ENCODE data around the gene PDGFRB. TPM values are rescaled to one million over a fixed set of nuclear protein-coding genes. Genes with fewer than 3 reads are reported as not detected.
A peak's percentile ranks its signal among the peaks of the same experiment; 100 is the strongest.

PDGFRB gene
- polyA plus RNA-seq, 2 of the 4 experiments (the other 2 are of a cell fraction), result 0.22 TPM

- Histone ChIP-seq H3K4me3 (no peak overlapping the region), H3K4me2 (no peak overlapping the region), H3K4me1 (no peaks in the 10 kb centered on the region), H3K27ac (no peak overlapping the region), H3K9me3 (no peaks in the 10 kb centered on the region)
- no peak for ATAC-seq
- no peak for FAIRE-seq
- TF ChIP-seq ESRRA (IDR thresholded peaks at IDR 0.05; ENCODE audit: borderline replicate concordance, low read length) (no peak), RARB (CRISPR knock-in tag; IDR thresholded peaks at IDR 0.05) (no peak), CBX2 (IDR thresholded peaks at IDR 0.05; ENCODE audit: borderline replicate concordance, low read depth) (no peak), HOXA7 (CRISPR knock-in tag; IDR thresholded peaks at IDR 0.05) (no peak), TP53 (CRISPR knock-in tag; IDR thresholded peaks at IDR 0.05) (no peak), ZNF302 (CRISPR knock-in tag; IDR thresholded peaks at IDR 0.05) (no peak), NFE2L2 (conservative IDR thresholded peaks at IDR 0.05; ENCODE audit: low read length) (no peak), EHMT2 (IDR thresholded peaks at IDR 0.05; ENCODE audit: low read depth) (no peak), FOSB (CRISPR knock-in tag; IDR thresholded peaks at IDR 0.05) (no peak), RCOR1 (IDR thresholded peaks at IDR 0.05; ENCODE audit: low read depth, low read length) (no peak), POLR2AphosphoS2 (conservative IDR thresholded peaks at IDR 0.05; ENCODE audit: low read length) (no peak), RFX5 (IDR thresholded peaks at IDR 0.05) (no peak), ZC3H11A (IDR thresholded peaks at IDR 0.05) (no peak), HOXB13 (CRISPR knock-in tag; IDR thresholded peaks at IDR 0.05; ENCODE audit: low read depth) (no peak), TFCP2L1 (CRISPR knock-in tag; IDR thresholded peaks at IDR 0.05) (no peak)
- TF ChIP-seq, protein P1, sequence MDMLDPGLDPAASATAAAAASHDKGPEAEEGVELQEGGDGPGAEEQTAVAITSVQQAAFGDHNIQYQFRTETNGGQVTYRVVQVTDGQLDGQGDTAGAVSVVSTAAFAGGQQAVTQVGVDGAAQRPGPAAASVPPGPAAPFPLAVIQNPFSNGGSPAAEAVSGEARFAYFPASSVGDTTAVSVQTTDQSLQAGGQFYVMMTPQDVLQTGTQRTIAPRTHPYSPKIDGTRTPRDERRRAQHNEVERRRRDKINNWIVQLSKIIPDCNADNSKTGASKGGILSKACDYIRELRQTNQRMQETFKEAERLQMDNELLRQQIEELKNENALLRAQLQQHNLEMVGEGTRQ (IDR thresholded peaks at IDR 0.05), result no peak
- TF ChIP-seq, protein P2, sequence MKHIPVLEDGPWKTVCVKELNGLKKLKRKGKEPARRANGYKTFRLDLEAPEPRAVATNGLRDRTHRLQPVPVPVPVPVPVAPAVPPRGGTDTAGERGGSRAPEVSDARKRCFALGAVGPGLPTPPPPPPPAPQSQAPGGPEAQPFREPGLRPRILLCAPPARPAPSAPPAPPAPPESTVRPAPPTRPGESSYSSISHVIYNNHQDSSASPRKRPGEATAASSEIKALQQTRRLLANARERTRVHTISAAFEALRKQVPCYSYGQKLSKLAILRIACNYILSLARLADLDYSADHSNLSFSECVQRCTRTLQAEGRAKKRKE (CRISPR knock-in tag; IDR thresholded peaks at IDR 0.05; ENCODE audit: low read depth), result no peak
- no peak for DNase-seq (ENCODE audit: low read depth in 1 of 2, low spot score in 1 of 2)
- ChIA-PET CTCF (interaction anchor here (0.6 to 3.4 kb wide), 6 partner anchors 13 to 144 kb away, joined by 3 to 13 read pairs (median 4); no protein-coding TSS in a partner anchor), POLR2A (no interaction called here)
- WGBS (ENCODE audit: missing lambda C conversion rate), result 56% methylated on average over 8 of the region's 9 CpGs
Measured at GRCh38 chr5:150195736-150196485, 40.3 kb upstream of the PDGFRB start.

- 25% methylated on average over 4 of the region's 4 CpGs for WGBS (ENCODE audit: missing lambda C conversion rate)
- CTCF ChIA-PET, result interaction anchor here (0.9 to 2.6 kb wide), 8 partner anchors 10 to 212 kb away, joined by 3 to 12 read pairs (median 4); no protein-coding TSS in a partner anchor
- H3K4me1 ChIP-seq, result no peaks in the 10 kb centered on the region
- TF ChIP-seq EHMT2 (IDR thresholded peaks at IDR 0.05; ENCODE audit: low read depth) (no peak), HOXA7 (CRISPR knock-in tag; IDR thresholded peaks at IDR 0.05) (no peak), RFX5 (IDR thresholded peaks at IDR 0.05) (no peak)
- TF ChIP-seq, protein P3, sequence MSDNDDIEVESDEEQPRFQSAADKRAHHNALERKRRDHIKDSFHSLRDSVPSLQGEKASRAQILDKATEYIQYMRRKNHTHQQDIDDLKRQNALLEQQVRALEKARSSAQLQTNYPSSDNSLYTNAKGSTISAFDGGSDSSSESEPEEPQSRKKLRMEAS (IDR thresholded peaks at IDR 0.05), result no peak
- TF ChIP-seq, protein P4, sequence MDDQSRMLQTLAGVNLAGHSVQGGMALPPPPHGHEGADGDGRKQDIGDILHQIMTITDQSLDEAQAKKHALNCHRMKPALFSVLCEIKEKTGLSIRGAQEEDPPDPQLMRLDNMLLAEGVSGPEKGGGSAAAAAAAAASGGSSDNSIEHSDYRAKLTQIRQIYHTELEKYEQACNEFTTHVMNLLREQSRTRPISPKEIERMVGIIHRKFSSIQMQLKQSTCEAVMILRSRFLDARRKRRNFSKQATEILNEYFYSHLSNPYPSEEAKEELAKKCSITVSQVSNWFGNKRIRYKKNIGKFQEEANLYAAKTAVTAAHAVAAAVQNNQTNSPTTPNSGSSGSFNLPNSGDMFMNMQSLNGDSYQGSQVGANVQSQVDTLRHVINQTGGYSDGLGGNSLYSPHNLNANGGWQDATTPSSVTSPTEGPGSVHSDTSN (IDR thresholded peaks at IDR 0.05), result no peak
- H3K4me3 ChIP-seq, result no peak overlapping the region
- no peak for ATAC-seq
- no peak overlapping the region for H3K4me2 ChIP-seq
- H3K9me3 ChIP-seq, result no peaks in the 10 kb centered on the region
- POLR2A ChIA-PET, result no interaction called here
- FAIRE-seq, result no peak
- no peak overlapping the region for H3K27ac ChIP-seq
- no peak for DNase-seq (ENCODE audit: low read depth in 1 of 2, low spot score in 1 of 2)
Measured at GRCh38 chr5:150192462-150192861, 36.8 kb upstream of the PDGFRB start.

DNA sequence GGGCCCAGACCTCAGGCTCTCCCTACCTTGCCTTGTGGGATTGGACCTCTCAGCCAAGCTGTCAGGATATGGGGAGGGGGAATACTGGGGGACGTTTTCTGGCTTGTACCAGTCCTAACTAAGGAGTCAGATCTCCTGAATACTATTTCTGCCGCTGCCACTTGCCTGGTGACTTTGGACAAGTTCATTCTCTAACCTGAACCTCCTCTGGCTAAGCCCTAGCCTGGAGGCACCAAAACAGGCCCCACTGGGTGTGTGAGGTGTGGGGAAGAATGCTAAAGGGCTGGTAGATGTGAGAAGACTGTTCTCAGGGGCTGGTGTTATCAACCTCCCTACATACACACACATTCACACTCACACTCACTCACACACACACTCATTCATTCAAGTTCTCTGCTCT lies 35.3 kb upstream of the PDGFRB start:
- no peak overlapping the region for H3K4me2 ChIP-seq
- CTCF ChIA-PET, result interaction anchor here (0.7 to 1.5 kb wide), 6 partner anchors 23 to 422 kb away, joined by 3 to 4 read pairs (median 3); no protein-coding TSS in a partner anchor

More for the DNA sequence above, 35.3 kb upstream of the PDGFRB start:
- 0% methylated on average over 2 of the region's 2 CpGs for WGBS (ENCODE audit: missing lambda C conversion rate)
- Histone ChIP-seq H3K4me3 (no peak overlapping the region), H3K9me3 (no peaks in the 10 kb centered on the region), H3K4me1 (no peaks in the 10 kb centered on the region), H3K27ac (no peak overlapping the region)
- FAIRE-seq, result no peak
- ATAC-seq, result peak in 1 of 2 experiments; percentile 18; a peak in 2 of 6 replicates
- POLR2A ChIA-PET, result no interaction called here
- DNase-seq (ENCODE audit: low read depth in 1 of 2, low spot score in 1 of 2), result no peak
- TF ChIP-seq ZC3H11A (IDR thresholded peaks at IDR 0.05), result no peak
- TF ChIP-seq, protein P1 (IDR thresholded peaks at IDR 0.05), result no peak
- no peak for TF ChIP-seq POLR2AphosphoS2 (conservative IDR thresholded peaks at IDR 0.05; ENCODE audit: low read length)
- no peak for TF ChIP-seq HOXB13 (CRISPR knock-in tag; IDR thresholded peaks at IDR 0.05; ENCODE audit: low read depth)
- no peak for TF ChIP-seq RNF2 (IDR thresholded peaks at IDR 0.05; ENCODE audit: borderline replicate concordance, low read depth)
- TF ChIP-seq MAFK (IDR thresholded peaks at IDR 0.05; ENCODE audit: partially characterized antibody), result no peak

All from A549 (cell line).